HG03064 (cell line): ENCODE results near the gene RAB21.
"Not testable (repeated sequence)": the region's sequence is repeated elsewhere in the genome, so short reads cannot be mapped to it uniquely, and the experiment has no call there.

Experiments used
- ATAC-seq: cut with Tn5 transposase; IDR thresholded peaks from one replicate; pipeline ENCODE4 v1.9.1; 2021; ENCODE audit warnings: low read depth; ENCODE audit not compliant: unreplicated experiment

Gene RAB21

DNA sequence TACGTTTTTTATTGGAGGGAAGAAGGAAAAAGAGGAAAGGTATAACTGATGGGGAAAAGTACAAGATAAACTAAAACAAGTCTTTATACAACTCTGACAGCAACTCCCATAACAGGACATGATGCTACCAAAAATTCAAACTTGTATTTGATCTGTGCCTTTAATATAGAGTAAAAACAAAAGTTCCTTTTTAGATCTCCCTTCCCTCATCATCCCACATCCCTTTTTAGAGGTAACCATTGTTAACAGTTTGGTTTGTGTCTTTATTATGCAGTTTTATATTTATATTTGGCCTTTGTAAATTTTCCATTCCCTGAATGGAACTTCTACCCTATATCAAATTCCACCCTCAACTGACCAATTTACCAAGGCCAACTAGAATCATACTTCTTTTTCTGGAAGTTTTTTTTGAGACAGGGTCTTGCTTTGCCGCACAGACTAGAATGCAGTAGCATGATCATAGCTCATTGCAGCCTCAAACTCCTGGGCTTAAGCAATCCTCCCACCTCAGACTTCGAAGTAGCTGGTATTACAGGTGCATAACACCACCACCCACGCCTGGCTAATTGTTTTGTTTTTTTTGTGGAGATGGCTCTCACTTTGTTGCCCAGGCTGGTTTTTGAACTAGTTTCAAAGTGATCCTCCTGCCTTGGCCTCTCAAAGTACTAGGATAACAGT, 36.9 kb downstream of the RAB21 start:
- no peak for ATAC-seq

DNA sequence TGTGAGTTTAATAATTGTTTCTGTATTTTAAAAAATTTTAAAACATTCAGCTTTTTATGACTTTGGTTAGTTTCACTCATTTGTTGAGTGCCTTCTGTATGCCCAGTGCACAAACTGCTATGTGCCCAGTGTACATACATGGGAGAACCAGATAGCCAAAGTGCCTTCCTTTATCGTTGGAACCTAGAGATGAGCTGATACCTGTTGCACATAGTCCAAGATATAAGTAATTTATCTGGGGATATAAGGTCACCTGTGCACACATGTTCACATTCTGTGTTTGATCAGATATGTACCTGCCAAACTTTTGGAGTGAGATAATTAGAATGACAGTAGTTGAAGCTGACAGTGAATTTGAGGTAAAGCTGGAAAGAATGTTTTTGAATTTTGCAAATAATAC, 37.9 kb downstream of the RAB21 start:
- ATAC-seq: no peak

DNA sequence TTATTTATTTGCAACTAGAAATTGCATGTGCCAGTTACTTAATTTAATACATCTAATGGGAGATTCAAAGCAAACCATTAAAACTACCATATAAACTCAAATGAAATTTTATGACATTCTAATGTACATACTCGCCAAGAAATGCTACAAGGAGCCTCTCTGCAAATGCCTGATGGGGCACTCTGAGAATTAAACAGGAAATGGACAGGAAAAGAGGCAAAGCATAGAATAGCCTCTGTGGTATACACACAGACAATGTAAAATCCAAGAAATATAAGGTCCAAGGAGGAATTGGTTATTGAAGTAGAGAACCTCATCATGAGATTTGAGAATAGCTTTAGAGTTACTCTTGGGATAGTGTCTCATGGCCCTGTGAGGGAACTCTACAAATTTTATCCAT, 41.2 kb downstream of the RAB21 start:
- no peak for ATAC-seq

DNA sequence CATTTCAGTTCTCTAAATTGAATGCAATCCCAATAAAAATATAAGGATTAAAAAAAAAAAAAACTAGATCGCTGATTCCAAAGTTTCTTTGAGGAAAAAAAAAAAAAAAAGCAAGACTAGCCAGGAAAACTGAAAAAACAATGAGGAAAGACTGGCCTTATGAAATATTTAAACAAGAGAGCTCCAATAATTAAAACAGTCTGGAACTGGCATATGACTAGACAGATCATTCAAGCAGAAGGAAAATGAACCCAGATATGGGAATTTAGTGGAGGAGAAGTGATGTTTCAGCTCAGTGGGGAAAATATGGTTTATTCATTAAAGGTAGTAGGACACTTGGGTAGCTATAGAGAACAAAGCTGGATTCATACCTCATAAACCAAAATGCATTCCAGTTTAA, 42.9 kb downstream of the RAB21 start:
- ATAC-seq: no peak

DNA sequence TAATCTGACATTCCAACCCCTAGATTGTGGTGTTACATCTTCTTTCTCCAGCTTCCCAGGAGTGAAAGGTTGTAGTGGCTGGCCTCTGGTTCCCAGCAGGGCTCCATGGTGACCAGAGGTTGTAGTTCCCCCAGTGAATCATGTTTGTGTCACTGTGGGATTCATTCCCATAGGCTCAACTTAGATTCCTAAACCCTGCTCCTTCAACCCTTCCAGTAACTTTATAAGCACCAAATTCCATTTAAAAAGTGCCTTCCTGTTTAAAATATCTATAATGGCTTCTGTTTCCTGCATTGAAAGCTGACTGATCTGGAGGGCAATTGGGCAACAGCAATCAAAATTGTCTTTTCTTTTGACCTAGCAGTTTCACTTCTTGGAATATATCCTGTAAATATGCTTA, 44.4 kb downstream of the RAB21 start:
- no peak for ATAC-seq

DNA sequence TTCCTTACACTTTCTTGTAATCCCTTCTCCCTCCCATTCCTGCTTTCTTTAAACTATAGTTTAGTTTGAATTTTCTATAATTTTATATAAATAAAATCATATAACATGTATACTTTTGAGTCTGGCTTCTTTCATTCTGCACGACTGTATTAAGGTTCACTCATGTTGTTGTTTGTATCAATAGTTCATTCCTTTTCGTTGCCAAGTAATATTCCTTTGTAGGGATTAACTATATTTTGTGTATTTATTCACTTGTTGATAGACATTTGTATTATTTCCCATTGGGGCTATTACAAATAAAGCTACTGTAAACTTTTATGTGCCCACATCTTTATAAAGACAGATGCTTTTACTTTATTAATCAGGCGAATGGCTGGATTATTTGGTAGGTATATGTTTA, 45.5 kb downstream of the RAB21 start:
- no peak for ATAC-seq

DNA sequence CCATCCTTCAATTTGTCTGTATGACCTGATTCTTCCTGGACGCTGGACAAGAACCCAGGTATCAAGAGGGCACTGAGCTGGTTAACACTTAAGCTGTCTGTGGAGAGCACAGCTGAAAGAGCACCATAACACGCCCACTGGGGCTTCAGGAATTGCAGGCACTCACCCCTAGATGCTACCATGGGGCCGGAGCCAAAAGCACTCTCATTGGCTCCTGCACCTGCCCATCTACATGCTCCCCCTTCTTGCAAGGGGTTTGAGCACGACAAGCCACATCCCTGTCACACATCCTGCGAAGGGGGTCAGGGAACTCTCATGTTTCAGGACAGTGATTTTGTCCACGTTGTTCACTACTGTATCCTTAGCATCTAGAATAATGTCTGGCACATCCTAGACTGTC, 49.8 kb downstream of the RAB21 start:
- no peak for ATAC-seq

DNA sequence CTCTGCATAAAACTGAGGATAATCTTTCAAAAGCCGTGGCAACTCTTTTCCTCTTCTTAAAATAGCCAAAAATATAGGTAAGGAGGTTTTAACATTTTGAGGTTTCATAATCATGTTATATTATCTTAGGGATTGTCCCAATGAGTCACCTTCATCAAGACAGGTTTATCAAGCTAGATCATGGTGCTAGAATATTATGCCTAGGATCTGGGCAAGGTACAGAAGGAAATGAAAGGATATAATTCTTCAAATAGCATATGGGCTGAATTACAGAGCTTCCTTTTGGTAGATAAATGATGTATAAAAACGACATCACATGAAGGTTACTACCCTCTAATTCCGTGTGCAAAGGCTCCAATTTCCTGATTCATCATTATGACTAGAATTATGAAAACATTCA, 56.3 kb downstream of the RAB21 start:
- no peak for ATAC-seq

DNA sequence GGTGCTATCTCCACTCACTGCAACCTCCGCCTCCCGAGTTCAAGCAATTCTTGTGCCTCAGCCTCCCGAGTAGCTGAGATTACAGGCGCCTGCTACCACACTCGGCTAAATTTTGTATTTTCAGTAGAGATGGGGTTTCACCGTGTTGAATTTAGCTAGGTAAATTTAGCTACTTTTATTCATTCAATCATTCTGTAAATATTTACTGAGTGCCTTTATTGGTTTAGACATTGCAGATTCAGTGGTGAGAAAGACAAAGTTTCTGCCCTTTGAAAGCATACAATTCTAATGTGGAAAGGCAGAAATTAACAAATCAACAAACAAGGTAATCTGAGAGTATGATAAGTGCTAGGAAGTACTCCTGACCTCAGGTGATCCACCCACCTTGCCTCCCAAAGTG, 60.6 kb downstream of the RAB21 start:
- ATAC-seq: not testable (repeated sequence)

DNA sequence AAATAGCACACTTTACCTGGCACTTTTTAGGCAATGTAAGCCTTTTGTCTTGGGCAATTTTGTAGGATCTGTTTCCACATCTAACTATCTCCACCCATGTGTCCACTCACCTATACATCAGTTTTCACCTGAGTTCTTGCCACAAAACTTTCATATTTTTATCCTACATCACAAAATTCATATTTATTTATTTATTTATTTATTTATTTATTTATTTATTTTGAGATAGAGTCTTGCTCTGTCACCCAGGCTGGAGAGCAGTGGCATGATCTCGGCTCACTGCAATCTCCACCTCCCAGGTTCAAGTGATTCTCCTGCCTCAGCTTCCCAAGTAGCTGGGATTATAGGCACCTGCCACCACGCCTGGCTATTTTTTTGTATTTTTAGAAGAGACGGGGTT, 67.4 kb downstream of the RAB21 start:
- ATAC-seq: not testable (repeated sequence)

DNA sequence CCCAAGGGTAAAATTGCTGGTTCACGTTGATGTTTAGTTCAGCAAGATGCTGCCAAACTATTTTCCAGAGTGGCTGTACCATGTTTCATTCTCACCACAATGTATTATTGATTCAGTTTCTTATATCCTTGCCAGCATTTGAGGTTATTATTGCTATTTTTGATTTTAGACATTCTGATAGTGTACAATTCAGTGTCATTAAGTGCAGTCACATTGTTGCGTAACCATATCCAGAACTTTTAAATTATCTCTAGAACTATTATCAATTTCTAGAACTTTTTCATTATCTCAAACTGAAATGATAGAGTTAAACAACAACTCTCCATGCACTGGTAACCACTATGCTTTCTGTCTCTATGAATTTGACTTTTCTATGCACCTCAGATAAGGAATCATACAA, 74.2 kb downstream of the RAB21 start:
- ATAC-seq: no peak

DNA sequence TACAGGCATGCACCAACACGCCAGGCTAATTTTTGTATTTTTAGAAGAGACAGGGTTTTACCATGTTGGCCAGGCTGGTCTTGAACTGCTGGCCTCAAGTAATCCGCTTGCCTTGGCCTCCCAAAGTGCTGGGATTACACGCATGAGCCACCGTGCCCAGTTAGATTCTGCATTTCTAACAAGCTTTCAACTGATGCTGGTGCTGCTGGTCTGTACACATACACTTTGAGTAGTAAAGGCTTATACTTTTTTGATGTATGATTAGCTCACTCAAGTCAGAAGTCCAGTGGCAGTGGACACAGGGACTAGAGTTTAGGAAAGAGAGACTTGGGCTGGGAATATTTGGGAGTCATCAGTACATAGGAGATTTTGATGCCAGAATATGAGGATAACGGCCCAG, 82.7 kb downstream of the RAB21 start:
- ATAC-seq: no peak

DNA sequence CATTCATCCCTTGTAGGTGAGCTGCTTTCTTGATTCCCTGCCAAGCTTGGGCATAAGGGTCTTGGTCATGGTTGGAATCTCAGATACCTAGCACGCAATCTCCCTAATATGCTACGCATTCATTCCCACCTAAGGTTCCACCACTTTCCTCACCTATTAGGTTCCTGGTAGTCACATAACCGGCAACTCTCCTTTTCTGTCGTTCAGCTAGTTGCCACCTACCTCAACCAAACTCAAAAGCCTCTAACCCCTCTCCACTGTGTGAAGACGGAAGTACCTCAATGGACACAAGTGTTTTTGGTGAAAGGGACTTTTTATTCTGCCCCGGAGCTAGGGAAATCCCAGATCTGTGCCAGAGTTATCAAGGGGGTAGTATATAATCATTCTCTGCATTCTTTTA, 83.6 kb downstream of the RAB21 start:
- no peak for ATAC-seq

DNA sequence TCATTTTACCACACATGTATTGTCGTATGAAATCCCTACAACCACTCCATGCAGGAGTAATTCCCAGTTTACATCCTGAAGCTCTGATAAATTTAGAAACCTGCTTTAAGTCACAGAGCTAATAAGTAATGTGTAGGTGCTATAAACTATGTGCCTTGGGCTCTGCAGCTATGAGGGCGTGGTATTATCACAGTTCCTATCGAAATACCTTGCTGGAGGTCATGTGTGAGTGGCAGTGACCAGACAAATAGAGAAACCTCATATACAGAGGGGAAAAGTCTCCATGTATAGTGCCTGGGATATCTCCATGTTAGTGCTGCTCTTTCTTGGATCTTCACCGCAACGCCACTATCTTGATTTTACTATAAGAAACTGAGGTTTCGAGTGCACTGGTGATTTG, 84.0 kb downstream of the RAB21 start:
- no peak for ATAC-seq

DNA sequence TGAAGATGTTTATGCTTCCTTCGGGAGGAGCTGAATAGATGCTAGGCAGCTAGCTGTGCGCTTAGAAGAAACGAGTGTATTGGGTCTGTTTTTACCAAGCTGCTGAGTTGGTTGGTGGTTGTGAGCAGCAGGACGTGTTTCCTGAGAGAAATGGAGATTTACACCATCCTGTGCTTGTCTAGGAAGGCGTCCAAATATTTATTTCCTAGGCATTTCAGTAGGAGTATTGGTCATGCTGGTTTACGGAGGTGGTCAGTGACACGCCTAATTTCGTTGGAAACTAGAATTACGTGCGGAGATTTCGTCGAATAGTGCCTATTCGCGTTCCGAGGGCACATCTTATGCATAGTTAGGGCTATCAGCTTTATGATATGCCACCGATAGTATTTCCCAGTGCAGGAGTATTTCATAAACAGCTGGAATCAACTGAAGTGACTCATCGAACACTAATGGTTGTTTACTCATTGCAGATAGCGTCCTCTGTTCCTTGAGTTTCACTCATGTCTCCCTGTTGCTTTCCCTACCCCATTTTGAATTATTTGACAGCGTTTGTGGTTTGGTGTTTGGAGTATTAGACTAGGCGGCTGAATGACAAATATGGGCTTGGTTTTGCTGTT, 85.7 kb downstream of the RAB21 start:
- ATAC-seq: peak; percentile 19

DNA sequence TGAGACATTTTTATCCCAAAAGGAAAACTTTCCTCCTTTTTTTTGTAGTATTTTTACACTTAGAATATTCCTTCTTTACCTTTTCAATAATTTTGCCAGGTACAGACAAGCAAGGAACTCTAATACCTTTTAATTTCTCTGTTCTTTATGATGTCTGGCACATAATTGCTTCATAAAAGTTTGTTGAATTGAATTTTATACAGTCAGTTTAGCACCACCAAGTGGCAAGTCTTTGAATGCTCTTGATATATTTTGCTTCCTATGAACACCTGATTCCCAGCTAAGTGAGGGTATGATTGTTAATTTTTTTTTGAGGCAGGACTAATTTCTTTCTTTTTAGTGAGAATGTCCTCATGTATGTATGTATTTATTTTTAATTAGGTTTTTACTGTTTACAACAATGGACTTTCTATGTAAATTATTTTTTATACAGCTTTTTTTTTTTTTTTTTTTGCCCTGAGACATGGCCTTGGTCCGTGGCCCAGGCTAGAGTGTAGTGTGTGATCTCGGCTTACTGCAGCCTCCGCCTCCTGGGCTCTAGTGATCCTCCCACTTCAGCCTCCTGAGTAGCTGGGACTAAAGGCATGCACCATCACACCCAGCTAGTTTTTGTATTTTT, 91.8 kb downstream of the RAB21 start:
- no peak for ATAC-seq

DNA sequence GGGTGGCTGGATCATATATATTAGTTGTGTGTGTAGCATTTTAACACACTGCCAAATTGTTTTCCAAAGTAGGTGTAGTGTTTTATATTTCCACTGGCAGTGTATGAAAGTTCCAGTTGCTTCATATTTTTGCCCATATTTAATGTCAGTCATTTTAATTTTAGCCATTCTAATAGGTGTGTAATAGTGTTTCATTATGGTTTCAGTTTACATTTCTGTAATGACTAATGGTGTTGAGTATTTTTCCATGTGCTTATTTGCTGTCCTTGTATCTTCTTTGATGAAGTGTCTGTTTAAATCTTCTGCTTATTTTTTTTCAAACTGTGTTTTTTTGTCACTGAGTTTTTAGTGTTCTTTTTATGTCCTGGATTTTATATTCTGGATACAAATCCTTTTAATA, 93.5 kb downstream of the RAB21 start:
- ATAC-seq: no peak

DNA sequence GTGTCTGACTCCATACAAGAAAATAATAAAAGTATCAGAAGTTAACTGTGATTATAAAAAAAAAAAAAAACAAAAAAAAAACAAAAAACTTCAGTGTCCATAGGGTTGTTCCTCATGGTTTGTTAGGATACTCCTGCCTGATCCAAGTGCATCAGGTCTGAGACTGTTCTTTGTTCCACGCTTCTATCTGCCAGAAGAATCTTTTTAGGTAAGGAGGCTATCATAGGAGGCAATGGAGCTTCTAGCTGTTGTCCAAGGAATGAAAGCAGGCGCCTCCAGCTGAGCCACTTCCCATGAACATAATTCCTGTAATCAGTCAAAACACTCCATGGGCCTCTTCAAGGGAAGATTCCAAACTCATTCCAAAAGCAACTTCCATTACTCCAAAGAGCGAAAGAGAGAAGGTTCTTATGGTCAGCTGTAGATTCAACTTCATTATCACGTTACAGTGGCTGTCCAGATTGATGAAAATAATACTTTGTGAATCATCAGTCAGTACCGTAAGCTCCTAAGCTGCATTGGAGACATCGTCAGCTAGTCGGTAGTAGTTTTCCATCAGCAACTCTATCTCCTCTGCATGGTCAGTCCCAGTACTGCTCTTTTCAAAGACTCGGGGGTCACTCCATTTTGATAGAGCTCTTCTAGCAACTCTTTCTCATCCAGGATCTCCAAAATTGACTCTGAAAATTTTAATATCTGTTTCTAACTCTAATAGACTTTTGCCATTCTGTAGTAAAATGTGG, 94.6 kb downstream of the RAB21 start:
- no peak for ATAC-seq
